Fibroblast of pulmonary artery (primary cell): ENCODE measurements around the gene HS2ST1.
A peak's percentile ranks its signal among the peaks of the same experiment; 100 is the strongest.

Experiments
- DNase-seq: peaks from one replicate; pipeline ENCODE4 v3.0.0-alpha.2; 2010; ENCODE audit warnings: low read depth
- H3K4me3 ChIP-seq: replicated peaks from 2 replicates; pipeline ENCODE4 v1.5.1; 2011; ENCODE audit warnings: low read depth, mild to moderate bottlenecking, control low read depth, low read length, moderate library complexity
- TF ChIP-seq, protein P1 (sequence below): IDR thresholded peaks from 2 replicates; pipeline ENCODE4 v1.5.1; 2011; ENCODE audit warnings: mild to moderate bottlenecking, control low read depth, low read length, inconsistent platforms; ENCODE audit errors: missing control alignments

The HS2ST1 gene

DNA sequence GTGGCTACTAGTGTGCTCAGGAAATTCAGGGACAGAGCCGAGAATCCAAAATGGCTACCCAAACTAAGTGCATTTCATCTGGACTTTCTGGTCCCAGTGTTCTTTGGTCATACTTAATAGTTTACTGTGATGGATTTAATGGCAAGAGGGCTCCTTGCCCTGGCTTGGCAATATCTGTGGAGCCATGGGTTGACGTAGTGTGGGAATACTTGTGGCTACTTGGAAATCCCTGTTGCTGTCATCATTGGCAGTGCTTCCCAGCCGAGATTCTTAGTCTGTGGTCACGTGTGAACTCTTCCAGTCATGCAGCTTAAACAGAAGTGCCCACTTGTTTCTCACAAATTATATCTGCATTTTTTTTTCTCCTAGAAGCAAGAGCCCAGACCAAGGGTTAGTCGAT, 198.9 kb downstream of the HS2ST1 start:
- peak; percentile 60 for DNase-seq
- TF ChIP-seq, protein P1, sequence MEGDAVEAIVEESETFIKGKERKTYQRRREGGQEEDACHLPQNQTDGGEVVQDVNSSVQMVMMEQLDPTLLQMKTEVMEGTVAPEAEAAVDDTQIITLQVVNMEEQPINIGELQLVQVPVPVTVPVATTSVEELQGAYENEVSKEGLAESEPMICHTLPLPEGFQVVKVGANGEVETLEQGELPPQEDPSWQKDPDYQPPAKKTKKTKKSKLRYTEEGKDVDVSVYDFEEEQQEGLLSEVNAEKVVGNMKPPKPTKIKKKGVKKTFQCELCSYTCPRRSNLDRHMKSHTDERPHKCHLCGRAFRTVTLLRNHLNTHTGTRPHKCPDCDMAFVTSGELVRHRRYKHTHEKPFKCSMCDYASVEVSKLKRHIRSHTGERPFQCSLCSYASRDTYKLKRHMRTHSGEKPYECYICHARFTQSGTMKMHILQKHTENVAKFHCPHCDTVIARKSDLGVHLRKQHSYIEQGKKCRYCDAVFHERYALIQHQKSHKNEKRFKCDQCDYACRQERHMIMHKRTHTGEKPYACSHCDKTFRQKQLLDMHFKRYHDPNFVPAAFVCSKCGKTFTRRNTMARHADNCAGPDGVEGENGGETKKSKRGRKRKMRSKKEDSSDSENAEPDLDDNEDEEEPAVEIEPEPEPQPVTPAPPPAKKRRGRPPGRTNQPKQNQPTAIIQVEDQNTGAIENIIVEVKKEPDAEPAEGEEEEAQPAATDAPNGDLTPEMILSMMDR: no peak

DNA sequence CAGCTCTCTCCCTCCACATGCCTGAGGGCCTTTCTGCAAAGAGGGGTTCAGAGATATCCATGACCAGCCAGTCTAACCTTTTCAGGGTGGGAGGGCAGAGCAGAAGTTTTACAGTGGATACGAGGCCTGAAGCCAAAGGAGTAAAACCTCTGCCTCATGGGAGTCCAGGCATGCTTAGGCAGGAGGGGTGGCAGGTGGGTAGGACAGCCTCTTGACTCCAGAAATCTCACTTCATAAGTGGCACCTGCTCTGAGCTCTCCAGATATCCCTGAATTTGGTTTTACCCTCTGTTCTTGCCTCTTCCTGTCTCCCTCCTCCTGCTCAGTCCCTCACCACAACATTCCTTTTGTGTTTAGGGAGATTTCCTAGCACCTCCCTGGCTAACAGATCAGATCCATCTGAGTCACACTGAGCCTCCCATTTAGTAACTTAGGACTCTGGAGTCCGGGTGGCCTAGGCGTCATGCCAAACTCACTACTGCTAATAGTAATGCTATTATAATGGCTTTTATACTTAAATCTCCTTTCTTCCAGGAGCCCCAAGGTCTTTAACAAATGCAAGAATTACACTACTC, 201.0 kb downstream of the HS2ST1 start:
- peak; percentile 48 for DNase-seq
- no peak overlapping the region for H3K4me3 ChIP-seq
- TF ChIP-seq, protein P1: no peak

More for the DNA sequence above, 198.9 kb downstream of the HS2ST1 start:
- no peak overlapping the region for H3K4me3 ChIP-seq

DNA sequence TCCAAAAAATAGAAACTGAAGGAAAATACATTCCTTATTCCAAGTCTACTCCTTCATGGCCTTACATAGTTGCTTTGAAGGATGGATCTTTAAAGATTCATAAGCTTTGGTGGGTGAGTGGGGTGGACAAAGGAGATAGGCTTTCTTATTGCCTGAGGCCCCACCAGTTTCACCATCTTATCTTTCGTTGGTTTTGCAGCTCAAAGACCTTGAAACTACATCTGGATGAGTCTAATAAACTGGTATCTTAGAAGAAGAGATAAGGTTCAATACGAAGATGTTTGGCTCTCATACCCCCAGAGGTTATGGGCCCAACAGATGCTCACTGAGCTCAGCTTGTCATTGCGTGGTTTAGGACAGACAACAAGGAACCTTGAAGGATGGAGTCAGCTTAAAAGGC, 201.5 kb downstream of the HS2ST1 start:
- no peak for DNase-seq
- TF ChIP-seq, protein P1: no peak
- no peak overlapping the region for H3K4me3 ChIP-seq

DNA sequence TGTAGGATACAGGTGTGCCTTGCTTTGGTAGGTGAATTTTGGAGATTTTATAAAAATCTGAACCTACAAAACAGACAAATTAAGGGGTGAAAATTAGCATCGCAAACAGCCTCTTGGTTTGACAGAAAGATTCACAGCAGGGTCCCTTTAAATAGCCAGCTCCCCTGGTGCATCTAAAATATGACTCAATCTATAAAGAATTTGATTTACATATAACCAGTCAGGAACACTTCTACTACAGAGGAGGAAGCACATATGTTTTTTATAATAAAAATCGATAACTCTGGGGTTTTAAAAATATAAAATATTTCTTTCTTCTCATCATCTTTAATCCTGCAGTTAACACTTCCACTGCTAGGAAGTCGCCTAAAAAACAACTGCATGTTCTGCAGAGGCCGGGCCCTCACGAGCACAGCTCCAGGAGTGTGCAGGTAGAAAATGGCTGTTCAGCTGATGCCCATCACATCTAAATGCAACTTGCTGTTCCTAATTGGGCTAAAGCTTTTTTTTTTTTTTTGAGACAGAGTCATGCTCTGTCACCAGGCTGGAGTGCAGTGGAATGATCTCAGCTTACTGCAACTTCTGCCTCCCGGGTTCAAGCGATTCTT, 203.4 kb downstream of the HS2ST1 start:
- TF ChIP-seq, protein P1: no peak
- no peak overlapping the region for H3K4me3 ChIP-seq
- peak; percentile 20 for DNase-seq

DNA sequence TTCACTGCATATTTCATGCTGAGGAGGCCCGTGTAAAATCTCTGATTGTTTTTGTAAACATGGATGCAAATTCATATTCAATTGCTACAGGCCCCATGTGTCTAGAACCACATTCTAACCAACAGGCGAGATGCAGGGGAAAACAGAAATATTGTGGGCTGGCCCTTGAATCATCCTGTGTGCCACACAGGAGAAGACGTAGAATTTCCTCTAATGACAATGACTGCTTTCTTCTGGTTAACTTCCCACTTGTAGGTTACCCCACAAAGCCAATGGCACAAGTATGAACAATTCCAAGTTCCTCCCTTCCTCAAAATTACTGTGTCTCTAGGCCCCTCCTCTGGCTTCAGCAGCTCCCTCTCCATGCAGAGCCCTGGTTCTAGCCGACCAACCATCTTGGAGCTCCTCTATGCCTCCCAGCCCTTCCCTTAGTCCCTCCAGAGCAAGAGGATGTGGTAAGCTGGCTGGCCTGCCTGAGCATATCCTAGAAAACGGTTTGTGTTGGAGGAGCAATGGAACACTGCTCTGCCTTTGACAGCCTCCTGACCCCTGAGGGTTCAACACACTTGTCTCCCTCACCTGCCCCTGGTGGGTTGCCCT, 205.2 kb downstream of the HS2ST1 start:
- TF ChIP-seq, protein P1: no peak
- no peak for DNase-seq
- no peak overlapping the region for H3K4me3 ChIP-seq

DNA sequence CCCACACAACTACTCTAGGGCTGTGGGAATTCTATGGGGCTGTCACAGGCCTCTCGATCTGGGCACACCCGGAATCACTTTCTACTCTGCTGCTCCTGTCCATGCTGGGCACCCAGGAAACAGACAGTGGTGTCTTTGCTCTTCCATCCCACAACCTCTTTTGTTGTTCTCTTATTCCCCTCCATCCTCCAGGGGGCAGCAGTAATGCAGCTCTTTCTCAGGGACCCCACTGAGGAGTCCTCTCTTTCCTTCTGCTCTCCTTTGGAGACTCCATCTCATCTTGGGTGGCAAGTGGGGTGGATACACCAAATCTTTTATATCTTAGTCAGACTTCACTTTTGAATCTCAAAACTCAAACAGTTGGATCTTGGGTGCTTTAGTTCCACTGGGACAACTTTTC, 206.3 kb downstream of the HS2ST1 start:
- DNase-seq: no peak
- TF ChIP-seq, protein P1: peak; percentile 36
- no peak overlapping the region for H3K4me3 ChIP-seq

DNA sequence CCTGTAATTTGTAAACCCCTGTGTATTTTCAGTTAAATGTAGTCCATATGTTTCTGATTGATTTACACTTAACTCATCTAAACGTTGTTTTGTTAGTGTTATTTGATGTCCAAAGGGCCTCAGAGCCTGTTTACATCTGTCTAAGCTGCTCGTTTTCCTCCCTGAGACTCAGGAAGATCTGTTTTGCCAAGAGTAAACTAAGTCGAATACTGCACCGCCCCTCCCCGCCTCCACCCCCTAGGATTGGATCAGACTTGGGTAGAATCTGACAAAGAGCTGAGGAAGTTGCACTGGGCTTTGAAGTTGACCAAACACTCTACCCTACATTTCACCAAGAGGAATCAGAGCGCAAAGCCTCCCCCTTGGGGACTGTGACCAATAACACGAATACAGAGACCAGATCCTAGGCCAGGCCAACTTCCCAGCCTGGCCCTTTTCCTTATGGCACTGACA, 207.3 kb downstream of the HS2ST1 start:
- TF ChIP-seq, protein P1: no peak
- no peak for DNase-seq
- no peak overlapping the region for H3K4me3 ChIP-seq
